Right lobe of liver (tissue), 6 donors: ENCODE results near the gene SPTY2D1. TPM values are rescaled to one million over a fixed set of nuclear protein-coding genes. Genes with fewer than 3 reads are reported as not detected.

Experiments used
- ATAC-seq, 4 donors: fragments of 200-7000 bp; cut with Tn5 transposase; one replicate each; pipeline ENCODE4 v1.9.1; 2020; ENCODE audit warnings: mild to moderate bottlenecking in 4 of 4, moderate library complexity in 4 of 4
- DNase-seq, 3 donors: peaks; one replicate each; pipeline ENCODE4 v3.0.0-alpha.2; 2020
- H3K27ac ChIP-seq, 3 donors: fragments of 200-600 bp; one replicate each; pipeline ENCODE4 v1.8.0; 2022
- H3K27me3 ChIP-seq, 2 donors: fragments of 200-600 bp; one replicate each; pipeline ENCODE4 v1.8.0; 2022
- H3K36me3 ChIP-seq, 4 donors: fragments of 200-600 bp; sonication (generic) in 1 of 4; one replicate each; pipeline versions ENCODE4 v1.5.1 to v1.8.0; 2017 to 2022; ENCODE audit warnings: control low read depth in 1 of 4
- H3K4me1 ChIP-seq, 4 donors: fragments of 200-600 bp; sonication (generic) in 1 of 4; one replicate each; pipeline versions ENCODE4 v1.5.1 to v1.8.0; 2017 to 2022; ENCODE audit warnings: control low read depth in 1 of 4
- H3K4me3 ChIP-seq, 3 donors: fragments of 200-600 bp; one replicate each; pipeline ENCODE4 v1.8.0; 2022
- H3K9me3 ChIP-seq, 4 donors: fragments of 200-600 bp; sonication (generic) in 1 of 4; one replicate each; pipeline versions ENCODE4 v1.5.1 to v1.8.0; 2017 to 2022; ENCODE audit warnings: control low read depth in 1 of 4
- CTCF ChIP-seq, 4 donors: fragments of 200-600 bp in 3 of 4; fragments of 450-650 bp in 1 of 4; IDR thresholded peaks; one replicate each; pipeline versions ENCODE4 v1.5.1 to v1.8.0; 2016 to 2022; ENCODE audit warnings: antibody characterized with exemption in 4 of 4, mild to moderate bottlenecking in 2 of 4
- POLR2A ChIP-seq: fragments of 450-650 bp; IDR thresholded peaks from one replicate; pipeline ENCODE4 v1.6.1; 2017; ENCODE audit warnings: antibody characterized with exemption, mild to moderate bottlenecking
- WGBS: methylation state at CpG from one replicate; pipeline ENCODE4 v1.1.6; 2018; ENCODE audit warnings: low coverage, low lambda C conversion rate; ENCODE audit not compliant: insufficient coverage; ENCODE audit errors: missing lambda C conversion rate; 5-methylcytosine and 5-hydroxymethylcytosine counted together
- intact Hi-C, 2 donors: fragments of 100-400 bp; cut with DNase I; formaldehyde crosslinking; loops; one replicate each; pipeline versions ENCODE4 v1.11.2 to v1.14.1; 2022
- total RNA-seq, 6 experiments: library from RNA; depleted of rRNA in 2 of 6; stranded (reverse); fragments of >200 nt in 2 of 6; fragmentation: NEBNext Ultra II Directional in 3 of 6; extraction: Animal tissue kit (Norgen Biotek cat#: 25700) in 3 of 6; gene quantifications; one replicate each; pipeline versions ENCODE4 v1.1.0 to v1.2.4, GENCODE V29; 2016 to 2023
- donor health status: DM: no; HTN: yes; CAD: no.
- donor health status: DM: no; HTN: no; CAD: no.
- donor health status: DM: no; HTN: no; CAD: no.
- donor health status: DM: no; HTN: yes; CAD: no.
- donor health status: DM: no; HTN: yes; CAD: no.

The SPTY2D1 gene
- total RNA-seq, 6 experiments from 2014 or later = 6.3 to 14.7 (median 8.4) TPM

GRCh38 chr11:18575361-18575760 lies 58.8 kb downstream of the SPTY2D1 start:
- Histone ChIP-seq H3K36me3 (peaks cover 0 to 1% (median 0%) of the 10 kb centered on the region in 4 donors), H3K27me3 (no peaks in the 10 kb centered on the region), H3K4me3 (no peak overlapping the region), H3K9me3 (no peaks in the 10 kb centered on the region), H3K4me1 (no peaks in the 10 kb centered on the region), H3K27ac (no peak overlapping the region)
- intact Hi-C loops = no loop called here
- DNase-seq (no peak), ATAC-seq (peak in 1 of 4 donors; percentile 31)
- WGBS = 29% methylated on average over 1 of the region's 1 CpG
- TF ChIP-seq POLR2A (no peak), CTCF (IDR thresholded peaks at IDR 0.05) (no peak)

- no peaks in the 10 kb centered on the region for H3K27me3 ChIP-seq
- H3K36me3 ChIP-seq = peaks cover 0 to 45% (median 4%) of the 10 kb centered on the region in 4 donors
- DNase-seq (no peak), ATAC-seq (no peak)
- intact Hi-C loops = no loop called here
- no peak overlapping the region for H3K4me3 ChIP-seq
- WGBS = 84% methylated on average over 3 of the region's 3 CpGs
- H3K4me1 ChIP-seq = no peaks in the 10 kb centered on the region
- H3K27ac ChIP-seq = no peak overlapping the region
- no peaks in the 10 kb centered on the region for H3K9me3 ChIP-seq
- TF ChIP-seq CTCF (IDR thresholded peaks at IDR 0.05) = no peak
- no peak for TF ChIP-seq POLR2A
Observed at GRCh38 chr11:18567081-18567480, 67.1 kb downstream of the SPTY2D1 start.

- ATAC-seq (no peak), DNase-seq (no peak)
- intact Hi-C loops = no loop called here
- peaks cover 0 to 46% (median 4%) of the 10 kb centered on the region in 4 donors for H3K36me3 ChIP-seq
- no peaks in the 10 kb centered on the region for H3K9me3 ChIP-seq
- no peaks in the 10 kb centered on the region for H3K4me1 ChIP-seq
- H3K27me3 ChIP-seq = no peaks in the 10 kb centered on the region
- no peak overlapping the region for H3K27ac ChIP-seq
- TF ChIP-seq POLR2A = no peak
- TF ChIP-seq CTCF (IDR thresholded peaks at IDR 0.05) = no peak
- H3K4me3 ChIP-seq = no peak overlapping the region
Observed at GRCh38 chr11:18566406-18566805, 67.7 kb downstream of the SPTY2D1 start.

- no peak for DNase-seq
- intact Hi-C loops = no loop called here
- H3K36me3 ChIP-seq = peaks cover 0 to 42% (median 3%) of the 10 kb centered on the region in 4 donors
- TF ChIP-seq CTCF (IDR thresholded peaks at IDR 0.05) = no peak
- no peak for TF ChIP-seq POLR2A
- no peaks in the 10 kb centered on the region for H3K9me3 ChIP-seq
- ATAC-seq = no peak
- H3K27ac ChIP-seq = no peak overlapping the region
- no peaks in the 10 kb centered on the region for H3K4me1 ChIP-seq
- no peak overlapping the region for H3K4me3 ChIP-seq
- no peaks in the 10 kb centered on the region for H3K27me3 ChIP-seq
Observed at GRCh38 chr11:18564149-18564548, 70.0 kb downstream of the SPTY2D1 start.

- Histone ChIP-seq H3K4me3 (no peak overlapping the region), H3K27me3 (no peaks in the 10 kb centered on the region), H3K27ac (no peak overlapping the region), H3K9me3 (no peaks in the 10 kb centered on the region), H3K36me3 (peaks cover 0 to 42% (median 3%) of the 10 kb centered on the region in 4 donors), H3K4me1 (no peaks in the 10 kb centered on the region)
- ATAC-seq (no peak), DNase-seq (no peak)
- 96% methylated on average over 2 of the region's 2 CpGs for WGBS
- TF ChIP-seq CTCF (IDR thresholded peaks at IDR 0.05) (no peak), POLR2A (no peak)
- intact Hi-C loops = no loop called here
Observed at GRCh38 chr11:18563090-18563730, 70.9 kb downstream of the SPTY2D1 start.
